Endothelial cell of umbilical vein (primary cell): ENCODE measurements around the gene DGCR2. TPM values are rescaled to one million over a fixed set of nuclear protein-coding genes. Genes with fewer than 3 reads are reported as not detected.

ENCODE experiments used
- BruUV-seq: library from RNA; stranded (reverse); fragments of 400-500 nt; replicated peaks from 2 replicates; lab custom pipeline; 2021; lab: Mats Ljungman, UMichigan
- CTCF ChIA-PET: fragments of 300-600, 350-600 bp; sonication (Branson Sonifier 250); formaldehyde crosslinking; loops from one replicate; lab custom pipeline; 2021; ENCODE audit warnings: antibody characterized with exemption, inconsistent platforms; lab: Charles Lee
- POLR2A ChIA-PET: fragments of 300-600, 350-600 bp; sonication (Branson Sonifier 250); formaldehyde crosslinking; loops from one replicate; lab custom pipeline; 2021; ENCODE audit warnings: antibody characterized with exemption, inconsistent platforms; lab: Charles Lee
- DNase-seq: peaks from one replicate; pipeline ENCODE4 v3.0.0-alpha.2; 2011; ENCODE audit warnings: low read depth, low spot score
- FAIRE-seq: peaks from 2 replicates; lab custom pipeline; 2011; peaks lifted over from hg19 to GRCh38; lab: Jason Lieb, UNC
- H2AFZ ChIP-seq: 2 replicates; pipeline ENCODE4 v1.6.0; 2012; ENCODE audit warnings: low read depth, low read length, control low read depth, inconsistent platforms
- H3K27ac ChIP-seq: 2 replicates; pipeline ENCODE4 v1.5.1; 2011; ENCODE audit warnings: low read depth, mild to moderate bottlenecking, control low read depth, low read length, moderate library complexity; ENCODE audit not compliant: insufficient read depth
- H3K27me3 ChIP-seq, 2 experiments: 2 replicates each; pipeline versions ENCODE4 v1.6.0 to v1.6.1; 2011; ENCODE audit warnings: low read length in 2 of 2, mixed read lengths in 1 of 2; ENCODE audit not compliant: control insufficient read depth in 2 of 2, insufficient read depth in 2 of 2
- H3K36me3 ChIP-seq, 2 experiments: 2 replicates in 1 of 2; 3 replicates in 1 of 2; pipeline ENCODE4 v1.5.1; 2011; ENCODE audit warnings: low read length in 2 of 2, mild to moderate bottlenecking in 1 of 2, moderate library complexity in 1 of 2; ENCODE audit not compliant: control insufficient read depth in 2 of 2, insufficient read depth in 2 of 2; ENCODE audit errors: extremely low read depth in 1 of 2
- H3K4me1 ChIP-seq: 3 replicates; pipeline ENCODE4 v1.5.1; 2011; ENCODE audit warnings: mild to moderate bottlenecking, low read length; ENCODE audit not compliant: control insufficient read depth, insufficient read depth; ENCODE audit errors: extremely low read depth
- H3K4me2 ChIP-seq: 2 replicates; pipeline ENCODE4 v1.6.1; 2011; ENCODE audit warnings: low read length, control low read depth, mixed read lengths; ENCODE audit not compliant: insufficient read depth
- H3K4me3 ChIP-seq, 3 experiments: fragments of 200-600 bp in 1 of 3; sonication (generic), shearing (Covaris generic) in 1 of 3; replicated peaks in 1 of 3; 2 replicates each; pipeline ENCODE4 v1.5.1; 2011 to 2016; ENCODE audit warnings: control low read depth in 3 of 3, low read length in 3 of 3, mild to moderate bottlenecking in 2 of 3, inconsistent platforms in 1 of 3, low read depth in 1 of 3, moderate library complexity in 1 of 3; ENCODE audit not compliant: insufficient read depth in 1 of 3
- H3K79me2 ChIP-seq: 2 replicates; pipeline ENCODE4 v1.6.0; 2012; ENCODE audit warnings: low read length, inconsistent platforms; ENCODE audit not compliant: control insufficient read depth, insufficient read depth
- H3K9ac ChIP-seq: replicated peaks from 2 replicates; pipeline ENCODE3; 2011; ENCODE audit warnings: low read length, control low read depth; ENCODE audit not compliant: insufficient read depth; ENCODE audit errors: extremely low read depth
- H3K9me1 ChIP-seq: replicated peaks from 3 replicates; pipeline ENCODE4 v1.6.0; 2011; ENCODE audit warnings: mild to moderate bottlenecking, low read length; ENCODE audit not compliant: control insufficient read depth, insufficient read depth; ENCODE audit errors: extremely low read depth
- H3K9me3 ChIP-seq: replicated peaks from 2 replicates; pipeline ENCODE4 v1.5.1; 2012; ENCODE audit warnings: low read length, inconsistent platforms; ENCODE audit not compliant: control insufficient read depth, insufficient read depth
- H4K20me1 ChIP-seq: replicated peaks from 2 replicates; pipeline ENCODE3; 2011; ENCODE audit warnings: mild to moderate bottlenecking, low read length; ENCODE audit not compliant: control insufficient read depth, insufficient read depth; ENCODE audit errors: extremely low read depth
- EZH2 ChIP-seq: IDR thresholded peaks from 2 replicates; pipeline ENCODE4 v1.6.1; 2012; ENCODE audit warnings: borderline replicate concordance, low read depth, mild to moderate bottlenecking, moderate library complexity, low read length, inconsistent platforms; ENCODE audit not compliant: severe bottlenecking
- FOS ChIP-seq: IDR thresholded peaks from 2 replicates; pipeline ENCODE4 v1.6.1; 2011; ENCODE audit warnings: mild to moderate bottlenecking, low read length, moderate library complexity, borderline replicate concordance; ENCODE audit not compliant: insufficient read depth
- GATA2 ChIP-seq: IDR thresholded peaks from 2 replicates; pipeline ENCODE4 v1.7.0; 2011; ENCODE audit warnings: low read depth, mild to moderate bottlenecking, moderate library complexity, mixed read lengths, low read length; ENCODE audit not compliant: insufficient read length, insufficient read depth
- JUN ChIP-seq: IDR thresholded peaks from 2 replicates; pipeline ENCODE4 v1.6.1; 2011; ENCODE audit warnings: borderline replicate concordance, low read depth; ENCODE audit not compliant: insufficient read length, insufficient read depth
- MYC ChIP-seq: IDR thresholded peaks from one replicate; pipeline ENCODE4 v1.6.1; 2011; ENCODE audit warnings: mild to moderate bottlenecking, low read depth, low read length
- POLR2A ChIP-seq: IDR thresholded peaks from 2 replicates; pipeline ENCODE4 v1.6.1; 2012; ENCODE audit warnings: low read depth, mild to moderate bottlenecking, control low read depth, low read length
- POLR2AphosphoS5 ChIP-seq: IDR thresholded peaks from 2 replicates; pipeline ENCODE4 v1.6.1; 2012; ENCODE audit warnings: low read depth, mild to moderate bottlenecking, control low read depth, low read length, moderate library complexity; ENCODE audit not compliant: insufficient read depth
- dilution Hi-C: fragments of 300-500 bp; cut with MboI; formaldehyde crosslinking; loops from one replicate; pipeline ENCODE4 v1.15.0; 2019; ENCODE audit warnings: low sequenced_read_pairs; ENCODE audit not compliant: extremely low pct_ligation_motif_present
- intact Hi-C: fragments of 100-400 bp; cut with micrococcal nuclease; formaldehyde crosslinking; loops from one replicate; pipeline ENCODE4 v1.10.0; 2022
- polyA plus RNA-seq, 4 experiments: library from polyadenylated mRNA; depleted of rRNA in 3 of 4; stranded (reverse) in 3 of 4; unstranded in 1 of 4; fragments of >200 nt; gene quantifications; 2 replicates each; pipeline versions ENCODE4 v1.2.1 to v1.2.3, GENCODE V29; 2011 to 2012; ENCODE audit warnings: missing spikeins in 1 of 4
- total RNA-seq: library from RNA; stranded (reverse); gene quantifications from 2 replicates; pipeline ENCODE4 v1.2.3, GENCODE V29; 2021
- TF ChIP-seq, protein P1 (sequence below), 2 donors: IDR thresholded peaks; 1 replicate in 1 of 2; 2 replicates in 1 of 2; pipeline ENCODE4 v1.5.1; 2011; ENCODE audit warnings: low read length in 2 of 2, mild to moderate bottlenecking in 2 of 2, moderate library complexity in 2 of 2, control low read depth in 1 of 2, inconsistent platforms in 1 of 2, low read depth in 1 of 2; ENCODE audit not compliant: insufficient read depth in 1 of 2; ENCODE audit errors: extremely low read depth in 1 of 2
- TF ChIP-seq, protein P2 (sequence below): IDR thresholded peaks from 2 replicates; pipeline ENCODE4 v1.6.1; 2011; ENCODE audit not compliant: insufficient read depth, insufficient read length

Gene DGCR2
- total and polyA plus RNA-seq, 2 donors (not counting 3 experiments of a cell fraction or from before 2014, with no cell fraction given), result 44.8 to 51.2 TPM

DNA sequence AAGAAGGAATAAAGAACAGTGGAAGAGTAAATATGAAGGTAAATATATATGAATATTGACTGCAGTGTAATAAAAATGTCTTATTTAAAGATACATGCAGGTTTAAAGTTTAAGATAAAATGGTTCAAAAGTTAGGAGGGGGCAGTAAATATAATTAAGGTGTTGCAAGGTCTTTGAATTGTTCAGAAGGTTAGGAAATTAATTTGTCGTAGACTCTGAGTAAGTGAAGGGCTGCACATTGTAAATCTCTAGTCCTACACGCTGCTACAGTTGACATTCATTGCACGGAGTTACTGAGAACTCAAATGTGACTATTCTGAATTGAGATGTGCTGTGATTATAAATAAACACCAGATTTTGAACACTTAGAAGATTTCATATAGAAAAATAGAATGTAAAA, 116.3 kb downstream of the DGCR2 start:
- dilution Hi-C loops, result no loop called here
- no peaks in the 10 kb centered on the region for H3K9me1 ChIP-seq
- H3K36me3 ChIP-seq, result no peaks in the 10 kb centered on the region
- no peak overlapping the region for H3K27ac ChIP-seq
- no TSS peak for BruUV-seq
- TF ChIP-seq MYC (no peak), FOS (no peak)
- TF ChIP-seq, protein P1, sequence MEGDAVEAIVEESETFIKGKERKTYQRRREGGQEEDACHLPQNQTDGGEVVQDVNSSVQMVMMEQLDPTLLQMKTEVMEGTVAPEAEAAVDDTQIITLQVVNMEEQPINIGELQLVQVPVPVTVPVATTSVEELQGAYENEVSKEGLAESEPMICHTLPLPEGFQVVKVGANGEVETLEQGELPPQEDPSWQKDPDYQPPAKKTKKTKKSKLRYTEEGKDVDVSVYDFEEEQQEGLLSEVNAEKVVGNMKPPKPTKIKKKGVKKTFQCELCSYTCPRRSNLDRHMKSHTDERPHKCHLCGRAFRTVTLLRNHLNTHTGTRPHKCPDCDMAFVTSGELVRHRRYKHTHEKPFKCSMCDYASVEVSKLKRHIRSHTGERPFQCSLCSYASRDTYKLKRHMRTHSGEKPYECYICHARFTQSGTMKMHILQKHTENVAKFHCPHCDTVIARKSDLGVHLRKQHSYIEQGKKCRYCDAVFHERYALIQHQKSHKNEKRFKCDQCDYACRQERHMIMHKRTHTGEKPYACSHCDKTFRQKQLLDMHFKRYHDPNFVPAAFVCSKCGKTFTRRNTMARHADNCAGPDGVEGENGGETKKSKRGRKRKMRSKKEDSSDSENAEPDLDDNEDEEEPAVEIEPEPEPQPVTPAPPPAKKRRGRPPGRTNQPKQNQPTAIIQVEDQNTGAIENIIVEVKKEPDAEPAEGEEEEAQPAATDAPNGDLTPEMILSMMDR (IDR thresholded peaks at IDR 0.05; ENCODE audit: extremely low read depth in 1 of 2, insufficient read depth in 1 of 2, low read depth in 1 of 2, low read length in 2 of 2), result no peak
- no peak overlapping the region for H3K9ac ChIP-seq
- CTCF ChIA-PET, result no interaction called here
- no peaks in the 10 kb centered on the region for H3K79me2 ChIP-seq
- FAIRE-seq (no peak), DNase-seq (no peak)
- POLR2A ChIA-PET, result no interaction called here
- H3K27me3 ChIP-seq, result peaks cover 7 to 16% of the 10 kb centered on the region in 2 experiments
- H2AFZ ChIP-seq, result no peak overlapping the region
- H3K4me2 ChIP-seq, result no peak overlapping the region
- no peaks in the 10 kb centered on the region for H3K4me1 ChIP-seq
- intact Hi-C loops, result no loop called here
- no peaks in the 10 kb centered on the region for H4K20me1 ChIP-seq
- H3K4me3 ChIP-seq, result no peak overlapping the region
- H3K9me3 ChIP-seq, result no peaks in the 10 kb centered on the region

DNA sequence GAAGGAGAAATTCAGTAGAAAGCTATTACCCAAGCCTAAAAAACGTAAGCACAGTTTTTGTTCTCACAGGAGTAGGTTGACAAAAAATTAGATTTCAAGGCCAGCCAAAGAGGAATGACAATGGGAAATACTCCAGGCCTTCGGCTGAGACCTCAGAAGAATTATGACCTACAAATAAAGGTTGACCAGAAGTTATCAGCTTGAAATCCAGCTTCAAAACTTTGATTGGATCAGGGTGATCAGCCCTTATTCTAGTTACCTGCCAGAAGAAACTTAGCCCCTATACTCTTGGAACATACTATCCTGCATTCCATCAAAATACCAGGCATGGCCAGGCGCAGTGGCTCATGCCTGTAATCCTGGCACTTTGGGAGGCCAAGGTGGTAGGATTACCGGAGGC, 117.7 kb downstream of the DGCR2 start:
- intact Hi-C loops (no loop called here), dilution Hi-C loops (no loop called here)
- H3K4me1 ChIP-seq, result no peaks in the 10 kb centered on the region
- no peak overlapping the region for H3K4me3 ChIP-seq
- no peak overlapping the region for H3K4me2 ChIP-seq
- POLR2A ChIA-PET, result no interaction called here
- TF ChIP-seq POLR2AphosphoS5 (no peak), EZH2 (no peak), JUN (no peak), MYC (no peak), GATA2 (no peak), FOS (no peak), POLR2A (no peak)
- TF ChIP-seq, protein P2, sequence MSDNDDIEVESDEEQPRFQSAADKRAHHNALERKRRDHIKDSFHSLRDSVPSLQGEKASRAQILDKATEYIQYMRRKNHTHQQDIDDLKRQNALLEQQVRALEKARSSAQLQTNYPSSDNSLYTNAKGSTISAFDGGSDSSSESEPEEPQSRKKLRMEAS, result no peak
- TF ChIP-seq, protein P1 (IDR thresholded peaks at IDR 0.05; ENCODE audit: extremely low read depth in 1 of 2, insufficient read depth in 1 of 2, low read depth in 1 of 2, low read length in 2 of 2), result no peak
- H3K79me2 ChIP-seq, result no peaks in the 10 kb centered on the region
- FAIRE-seq (no peak), DNase-seq (no peak)
- no peak overlapping the region for H3K9ac ChIP-seq
- H3K27me3 ChIP-seq, result peaks cover 7 to 16% of the 10 kb centered on the region in 2 experiments
- no peak overlapping the region for H2AFZ ChIP-seq
- no peak overlapping the region for H3K27ac ChIP-seq
- H4K20me1 ChIP-seq, result no peaks in the 10 kb centered on the region
- H3K9me1 ChIP-seq, result no peaks in the 10 kb centered on the region
- BruUV-seq, result no TSS peak
- CTCF ChIA-PET, result no interaction called here
- no peaks in the 10 kb centered on the region for H3K36me3 ChIP-seq
- no peaks in the 10 kb centered on the region for H3K9me3 ChIP-seq
